ENCODE results near the gene OR12D1.

DNA sequence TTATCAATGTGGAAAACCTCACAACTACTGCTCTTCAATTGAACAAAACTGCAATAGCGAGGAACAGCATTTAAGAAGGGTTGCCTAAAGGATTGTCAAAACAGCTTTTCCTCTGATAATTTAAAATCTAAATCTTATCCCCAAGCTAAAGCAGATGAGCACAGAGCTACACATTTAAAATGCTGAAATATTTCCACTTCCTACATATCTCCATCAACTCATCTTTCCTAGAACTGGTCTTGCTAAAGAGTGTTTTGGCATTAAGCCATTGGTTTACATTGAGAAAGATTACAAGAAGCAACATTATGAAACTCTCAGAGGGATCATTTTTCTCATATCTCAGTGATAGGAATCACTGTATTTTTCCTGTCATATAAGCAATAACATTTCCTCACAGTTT lies 28.0 kb downstream of the OR12D1 start:
- TF ChIP-seq, protein P1, sequence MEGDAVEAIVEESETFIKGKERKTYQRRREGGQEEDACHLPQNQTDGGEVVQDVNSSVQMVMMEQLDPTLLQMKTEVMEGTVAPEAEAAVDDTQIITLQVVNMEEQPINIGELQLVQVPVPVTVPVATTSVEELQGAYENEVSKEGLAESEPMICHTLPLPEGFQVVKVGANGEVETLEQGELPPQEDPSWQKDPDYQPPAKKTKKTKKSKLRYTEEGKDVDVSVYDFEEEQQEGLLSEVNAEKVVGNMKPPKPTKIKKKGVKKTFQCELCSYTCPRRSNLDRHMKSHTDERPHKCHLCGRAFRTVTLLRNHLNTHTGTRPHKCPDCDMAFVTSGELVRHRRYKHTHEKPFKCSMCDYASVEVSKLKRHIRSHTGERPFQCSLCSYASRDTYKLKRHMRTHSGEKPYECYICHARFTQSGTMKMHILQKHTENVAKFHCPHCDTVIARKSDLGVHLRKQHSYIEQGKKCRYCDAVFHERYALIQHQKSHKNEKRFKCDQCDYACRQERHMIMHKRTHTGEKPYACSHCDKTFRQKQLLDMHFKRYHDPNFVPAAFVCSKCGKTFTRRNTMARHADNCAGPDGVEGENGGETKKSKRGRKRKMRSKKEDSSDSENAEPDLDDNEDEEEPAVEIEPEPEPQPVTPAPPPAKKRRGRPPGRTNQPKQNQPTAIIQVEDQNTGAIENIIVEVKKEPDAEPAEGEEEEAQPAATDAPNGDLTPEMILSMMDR (IDR thresholded peaks at IDR 0.05) = no peak
- no peak for TF ChIP-seq POLR2A (IDR thresholded peaks at IDR 0.05)

All from testis (tissue), 2 donors.